ENCODE data around the gene TEX2. TPM values are rescaled to one million over a fixed set of nuclear protein-coding genes. Genes with fewer than 3 reads are reported as not detected.

The TEX2 gene
- total RNA-seq, 4 donors from 2014 or later: 29.9 to 59.2 (median 39.9) TPM

DNA sequence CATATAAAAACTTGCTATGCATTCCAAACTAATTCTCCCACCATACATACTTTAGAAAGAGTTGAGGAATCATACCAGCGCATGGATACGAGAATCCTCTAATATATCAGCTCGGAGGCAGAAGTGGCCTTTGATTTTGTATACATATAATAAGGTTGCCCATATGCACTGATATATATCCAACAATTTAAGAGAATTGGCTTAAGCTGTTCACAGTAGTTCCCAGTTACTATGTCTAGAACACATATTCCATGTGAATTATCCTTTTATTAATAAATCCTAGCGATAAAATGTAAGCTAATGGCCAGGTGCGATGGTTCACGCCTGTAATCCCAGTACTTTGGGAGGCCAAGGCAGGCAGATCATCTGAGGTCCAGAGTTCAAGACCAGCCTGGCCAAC, 113.9 kb downstream of the TEX2 start:
- no peak for DNase-seq (ENCODE audit: low spot score in 2 of 2)
- 97 to 98% methylated on average over 6 of the region's 6 CpGs for WGBS, 2 donors
- intact Hi-C loops (cut with DNase I; ENCODE audit: low total_unique reads): no loop called here
- no peak for TF ChIP-seq POLR2A (IDR thresholded peaks at IDR 0.05)
- TF ChIP-seq, protein P1, sequence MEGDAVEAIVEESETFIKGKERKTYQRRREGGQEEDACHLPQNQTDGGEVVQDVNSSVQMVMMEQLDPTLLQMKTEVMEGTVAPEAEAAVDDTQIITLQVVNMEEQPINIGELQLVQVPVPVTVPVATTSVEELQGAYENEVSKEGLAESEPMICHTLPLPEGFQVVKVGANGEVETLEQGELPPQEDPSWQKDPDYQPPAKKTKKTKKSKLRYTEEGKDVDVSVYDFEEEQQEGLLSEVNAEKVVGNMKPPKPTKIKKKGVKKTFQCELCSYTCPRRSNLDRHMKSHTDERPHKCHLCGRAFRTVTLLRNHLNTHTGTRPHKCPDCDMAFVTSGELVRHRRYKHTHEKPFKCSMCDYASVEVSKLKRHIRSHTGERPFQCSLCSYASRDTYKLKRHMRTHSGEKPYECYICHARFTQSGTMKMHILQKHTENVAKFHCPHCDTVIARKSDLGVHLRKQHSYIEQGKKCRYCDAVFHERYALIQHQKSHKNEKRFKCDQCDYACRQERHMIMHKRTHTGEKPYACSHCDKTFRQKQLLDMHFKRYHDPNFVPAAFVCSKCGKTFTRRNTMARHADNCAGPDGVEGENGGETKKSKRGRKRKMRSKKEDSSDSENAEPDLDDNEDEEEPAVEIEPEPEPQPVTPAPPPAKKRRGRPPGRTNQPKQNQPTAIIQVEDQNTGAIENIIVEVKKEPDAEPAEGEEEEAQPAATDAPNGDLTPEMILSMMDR (IDR thresholded peaks at IDR 0.05): no peak
- no peak overlapping the region for H3K4me3 ChIP-seq (ENCODE audit: low read depth, poor library complexity, severe bottlenecking)

DNA sequence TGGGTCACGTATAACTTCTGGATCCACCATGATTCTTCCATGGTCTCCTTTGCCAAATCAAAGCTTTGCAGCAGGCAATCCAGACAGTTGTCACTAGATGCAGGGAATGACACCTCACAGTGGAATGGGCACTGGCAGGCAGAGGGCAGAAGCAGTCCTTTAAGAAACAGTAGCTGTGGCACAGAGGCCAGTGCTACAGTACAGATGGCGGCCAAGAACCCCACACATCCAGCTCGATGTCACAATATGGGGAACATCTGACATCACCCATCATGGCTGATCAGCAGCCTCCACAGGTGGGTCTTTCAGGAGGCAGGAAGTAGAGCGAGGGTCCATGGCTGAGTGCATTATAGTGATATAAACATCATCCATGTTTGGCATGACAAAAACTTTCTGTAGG, 114.4 kb downstream of the TEX2 start:
- TF ChIP-seq, protein P1 (IDR thresholded peaks at IDR 0.05): no peak
- no peak for TF ChIP-seq POLR2A (IDR thresholded peaks at IDR 0.05)
- peak in 1 of 2 donors; percentile 80 for DNase-seq (ENCODE audit: low spot score in 2 of 2)
- no peak overlapping the region for H3K4me3 ChIP-seq (ENCODE audit: low read depth, poor library complexity, severe bottlenecking)
- 78 to 83% methylated on average over 4 of the region's 4 CpGs for WGBS, 2 donors
- intact Hi-C loops (cut with DNase I; ENCODE audit: low total_unique reads): no loop called here

DNA sequence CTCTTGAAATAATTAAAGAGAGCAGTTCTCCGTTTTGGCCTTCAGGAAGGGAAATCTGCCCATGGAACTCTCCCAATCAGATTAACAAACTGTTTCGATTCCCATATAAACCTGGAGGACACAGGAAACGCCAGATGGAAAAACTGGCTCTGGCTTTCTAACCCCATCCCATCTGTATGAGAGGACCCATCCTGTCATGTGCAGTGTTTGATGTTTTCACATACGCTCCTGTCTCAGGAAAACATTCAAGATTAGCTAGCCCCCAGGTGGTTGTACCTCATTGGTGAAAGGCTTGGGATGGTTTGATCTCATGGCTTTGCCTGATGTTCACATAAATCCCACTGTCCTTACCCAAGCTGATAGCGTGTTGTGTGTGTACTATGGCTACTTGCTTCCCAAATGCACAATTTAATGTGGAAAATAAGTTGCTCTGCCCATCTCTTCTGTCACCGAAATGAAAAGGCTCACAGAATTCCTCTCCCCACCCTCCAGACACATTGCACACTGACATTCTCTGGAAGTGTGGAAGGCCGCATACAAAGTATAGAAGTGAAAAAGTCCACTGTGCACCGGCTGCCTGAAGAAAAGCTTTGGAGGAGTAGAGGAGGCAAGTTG, 114.9 kb downstream of the TEX2 start:
- 57 to 62% methylated on average over 8 of the region's 8 CpGs for WGBS, 2 donors
- no peak overlapping the region for H3K4me3 ChIP-seq (ENCODE audit: low read depth, poor library complexity, severe bottlenecking)
- intact Hi-C loops (cut with DNase I; ENCODE audit: low total_unique reads): no loop called here
- TF ChIP-seq POLR2A (IDR thresholded peaks at IDR 0.05): no peak
- TF ChIP-seq, protein P1 (IDR thresholded peaks at IDR 0.05): no peak
- DNase-seq (ENCODE audit: low spot score in 2 of 2): peak in 1 of 2 donors; percentile 75

DNA sequence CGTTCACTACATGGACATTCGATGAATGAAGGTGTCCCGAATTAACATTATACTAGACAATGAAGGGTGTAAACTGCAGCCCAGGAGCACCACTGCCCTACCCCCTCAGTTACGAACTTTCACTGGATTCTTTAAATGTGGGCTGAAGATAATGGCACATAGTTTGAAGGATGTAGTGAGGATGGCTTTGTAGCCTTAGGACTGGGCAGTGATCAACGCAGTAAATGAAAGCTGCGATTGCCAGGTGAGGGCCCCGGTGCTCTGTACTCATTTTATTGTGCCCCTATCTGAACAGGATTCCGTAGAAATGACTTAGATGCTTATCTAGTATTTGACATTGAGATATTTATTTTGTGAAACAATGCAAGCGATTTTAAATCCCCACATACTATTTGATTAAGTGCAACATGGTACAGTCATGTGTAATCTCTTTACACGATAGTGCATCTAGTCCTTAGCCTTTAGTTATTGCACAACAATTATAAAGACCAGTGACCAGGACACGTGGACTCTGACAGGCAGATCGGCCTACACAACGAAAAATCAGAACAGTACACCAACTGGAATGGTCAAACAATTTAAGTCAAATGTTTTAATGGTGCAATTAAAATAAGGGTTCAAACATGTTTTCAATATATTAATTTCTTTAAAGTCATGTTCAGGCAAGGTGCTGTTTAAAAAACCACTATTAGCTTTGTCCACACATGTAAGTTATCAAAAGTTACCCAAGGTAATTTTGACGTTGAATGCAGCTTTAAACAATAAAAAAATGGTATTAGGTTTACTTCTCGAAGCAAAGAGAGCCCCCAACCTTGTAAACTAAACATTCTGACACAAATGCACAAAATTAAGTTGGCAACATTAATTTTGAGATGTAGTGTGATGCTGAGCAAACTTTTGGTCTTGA, 115.7 kb downstream of the TEX2 start:
- H3K4me3 ChIP-seq (ENCODE audit: low read depth, poor library complexity, severe bottlenecking): no peak overlapping the region
- peak in 1 of 2 donors; percentile 52 for DNase-seq (ENCODE audit: low spot score in 2 of 2)
- 31 to 38% methylated on average over 15 of the region's 15 CpGs for WGBS, 2 donors
- intact Hi-C loops (cut with DNase I; ENCODE audit: low total_unique reads): no loop called here
- TF ChIP-seq POLR2A (IDR thresholded peaks at IDR 0.05): no peak
- TF ChIP-seq, protein P1 (IDR thresholded peaks at IDR 0.05): no peak

DNA sequence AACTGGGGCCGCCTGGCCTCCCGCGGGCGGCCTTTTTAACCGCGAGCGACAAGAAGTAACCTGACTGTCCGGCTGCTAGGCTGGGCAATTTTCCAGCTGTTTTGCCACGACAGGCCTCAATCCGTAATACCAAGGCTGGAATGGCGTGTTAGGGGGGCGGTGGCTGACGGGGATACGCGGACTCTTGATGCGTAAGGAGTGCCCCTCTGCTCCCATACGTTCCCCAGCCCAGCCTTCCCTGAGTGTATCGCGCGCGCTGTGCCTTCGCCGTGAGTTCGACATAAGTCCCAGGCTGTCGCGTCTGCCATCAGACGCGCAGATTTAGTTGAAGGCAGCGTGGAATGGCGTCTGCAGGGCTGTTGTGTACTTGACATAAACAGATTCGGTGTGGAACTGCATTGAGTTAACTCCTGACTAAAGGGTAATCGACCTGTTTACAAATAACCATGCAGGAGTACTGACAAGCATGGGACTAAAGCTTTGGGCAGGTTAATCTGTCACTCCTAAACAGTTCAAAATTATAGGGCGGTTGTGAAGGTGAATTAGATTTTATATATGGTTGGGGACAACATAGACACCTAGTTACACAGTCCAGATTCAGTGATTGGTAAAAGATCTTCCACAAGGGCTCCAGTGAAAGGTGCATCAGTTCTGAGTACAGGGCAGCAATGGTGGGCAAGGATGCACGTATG, 116.5 kb downstream of the TEX2 start:
- H3K4me3 ChIP-seq (ENCODE audit: low read depth, poor library complexity, severe bottlenecking): peak overlapping the region; percentile 83
- peak; percentile 65 to 93 for DNase-seq (ENCODE audit: low spot score in 2 of 2)
- TF ChIP-seq, protein P1 (IDR thresholded peaks at IDR 0.05): no peak
- no peak for TF ChIP-seq POLR2A (IDR thresholded peaks at IDR 0.05)
- intact Hi-C loops (cut with DNase I; ENCODE audit: low total_unique reads): no loop called here
- WGBS, 2 donors: 4 to 6% methylated on average over 31 to 34 of the region's 34 CpGs
